CD14-positive monocyte (primary cell): ENCODE data around the gene PTP4A1. TPM values are rescaled to one million over a fixed set of nuclear protein-coding genes. Genes with fewer than 3 reads are reported as not detected.

Experiments used
- DNase-seq, 3 donors: peaks; one replicate each; pipeline ENCODE4 v3.0.0-alpha.2; 2011 to 2022
- H2AFZ ChIP-seq: 2 replicates; pipeline ENCODE4 v1.6.0; 2012; ENCODE audit warnings: mild to moderate bottlenecking, low read depth, low read length, inconsistent platforms; ENCODE audit not compliant: insufficient read depth, poor library complexity, severe bottlenecking
- H3K27ac ChIP-seq, 2 donors: 1 replicate in 1 of 2; 2 replicates in 1 of 2; pipeline ENCODE4 v1.5.1; 2012 to 2013; ENCODE audit warnings: low read length in 2 of 2, control low read depth in 1 of 2, inconsistent platforms in 1 of 2, low read depth in 1 of 2, mild to moderate bottlenecking in 1 of 2
- H3K27me3 ChIP-seq, 2 donors: one replicate each; pipeline versions ENCODE4 v1.6.0 to v1.6.1; 2011 to 2013; ENCODE audit warnings: low read length in 2 of 2; ENCODE audit not compliant: control insufficient read depth in 2 of 2, insufficient read depth in 2 of 2
- H3K36me3 ChIP-seq, 2 donors: replicated peaks in 1 of 2; 1 replicate in 1 of 2; 2 replicates in 1 of 2; pipeline versions ENCODE4 v1.5.1 to v1.6.1; 2012 to 2013; ENCODE audit warnings: low read length in 2 of 2, control low read depth in 1 of 2, inconsistent platforms in 1 of 2, mild to moderate bottlenecking in 1 of 2; ENCODE audit not compliant: insufficient read depth in 2 of 2, control insufficient read depth in 1 of 2
- H3K4me1 ChIP-seq, 2 donors: 1 replicate in 1 of 2; 2 replicates in 1 of 2; pipeline versions ENCODE4 v1.5.1 to v1.6.1; 2012 to 2013; ENCODE audit warnings: low read length in 2 of 2, control low read depth in 1 of 2, inconsistent platforms in 1 of 2, mild to moderate bottlenecking in 1 of 2, moderate library complexity in 1 of 2; ENCODE audit not compliant: insufficient read depth in 2 of 2, control insufficient read depth in 1 of 2
- H3K4me2 ChIP-seq: replicated peaks from 2 replicates; pipeline ENCODE3; 2012; ENCODE audit warnings: low read length, moderate library complexity, mild to moderate bottlenecking; ENCODE audit not compliant: poor library complexity, severe bottlenecking; ENCODE audit errors: extremely low read depth
- H3K4me3 ChIP-seq, 3 experiments: fragments of 200-600 bp in 1 of 3; sonication (generic) in 1 of 3; replicated peaks in 1 of 3; 1 replicate in 2 of 3; 2 replicates in 1 of 3; pipeline ENCODE4 v1.5.1; 2011 to 2013; ENCODE audit warnings: low read length in 3 of 3, mild to moderate bottlenecking in 3 of 3, control low read depth in 2 of 3, low read depth in 2 of 3, inconsistent platforms in 1 of 3, moderate library complexity in 1 of 3
- H3K79me2 ChIP-seq: 2 replicates; pipeline ENCODE4 v1.6.0; 2012; ENCODE audit warnings: mild to moderate bottlenecking, control low read depth, inconsistent platforms, low read length, moderate library complexity; ENCODE audit not compliant: insufficient read depth
- H3K9ac ChIP-seq: 2 replicates; pipeline ENCODE4 v1.6.0; 2017; ENCODE audit warnings: low read length, mild to moderate bottlenecking; ENCODE audit not compliant: insufficient read depth, poor library complexity, severe bottlenecking
- H3K9me3 ChIP-seq, 2 donors: replicated peaks in 1 of 2; 1 replicate in 1 of 2; 2 replicates in 1 of 2; pipeline versions ENCODE4 v1.5.1 to v1.6.1; 2012 to 2013; ENCODE audit warnings: low read length in 2 of 2, control low read depth in 1 of 2; ENCODE audit not compliant: control insufficient read depth in 1 of 2, insufficient read depth in 1 of 2
- H4K20me1 ChIP-seq: 2 replicates; pipeline ENCODE4 v1.6.0; 2012; ENCODE audit warnings: mild to moderate bottlenecking, low read length, control low read depth, moderate library complexity; ENCODE audit not compliant: insufficient read depth
- H3K27ac Mint-ChIP-seq, 7 donors: one replicate each; pipeline ENCODE4 v1.8.0; 2020; ENCODE audit warnings: mild to moderate bottlenecking in 7 of 7, mixed read lengths in 7 of 7, moderate library complexity in 6 of 7, inconsistent platforms in 2 of 7
- H3K27me3 Mint-ChIP-seq, 3 donors: one replicate each; pipeline ENCODE4 v1.8.0; 2021 to 2022; ENCODE audit warnings: low read depth in 3 of 3, mild to moderate bottlenecking in 3 of 3, mixed read lengths in 3 of 3, moderate library complexity in 3 of 3, inconsistent platforms in 1 of 3
- H3K36me3 Mint-ChIP-seq, 2 donors: one replicate each; pipeline ENCODE4 v1.8.0; 2020; ENCODE audit warnings: mixed read lengths in 2 of 2, inconsistent platforms in 1 of 2, mild to moderate bottlenecking in 1 of 2
- H3K4me1 Mint-ChIP-seq: one replicate; pipeline ENCODE4 v1.8.0; 2020; ENCODE audit warnings: mild to moderate bottlenecking, mixed read lengths
- H3K4me3 Mint-ChIP-seq, 2 donors: one replicate each; pipeline ENCODE4 v1.8.0; 2020; ENCODE audit warnings: mild to moderate bottlenecking in 2 of 2, mixed read lengths in 2 of 2, moderate library complexity in 1 of 2
- H3K9me3 Mint-ChIP-seq, 7 donors: one replicate each; pipeline ENCODE4 v1.8.0; 2020 to 2022; ENCODE audit warnings: mixed read lengths in 7 of 7, mild to moderate bottlenecking in 6 of 7, moderate library complexity in 6 of 7, inconsistent platforms in 2 of 7
- CTCF ChIP-seq: fragments of 200-600 bp; IDR thresholded peaks from one replicate; pipeline ENCODE4 v1.8.0; 2022; ENCODE audit warnings: antibody characterized with exemption, mild to moderate bottlenecking
- WGBS: methylation state at CpG from one replicate; pipeline ENCODE4 v1.1.5; 2013; ENCODE audit warnings: missing lambda C conversion rate; ENCODE audit not compliant: insufficient coverage; 5-methylcytosine and 5-hydroxymethylcytosine counted together
- intact Hi-C, 2 donors: fragments of 100-400 bp; cut with micrococcal nuclease; formaldehyde crosslinking; loops; one replicate each; pipeline versions ENCODE4 v1.15.0 to v1.15.1; 2023
- polyA plus RNA-seq, 3 donors: library from polyadenylated mRNA; depleted of rRNA in 1 of 3; unstranded in 2 of 3; stranded (reverse) in 1 of 3; fragments of 300-500 nt in 2 of 3; fragments of >200 nt in 1 of 3; fragmentation: Illumina TruSeq in 2 of 3; gene quantifications; 1 replicate in 2 of 3; 2 replicates in 1 of 3; pipeline ENCODE4 v1.2.3, GENCODE V29; 2012 to 2021

Gene PTP4A1
- polyA plus RNA-seq, 3 donors = 73.4 to 106 (median 96.1) TPM

GRCh38 chr6:63529498-63529897 lies 42.8 kb upstream of the PTP4A1 start:
- DNase-seq = no peak
- WGBS = no CpG with 5 or more reads among the region's 4 CpGs
- no peak overlapping the region for H3K27ac ChIP-seq

GRCh38 chr6:63530182-63530581 lies 42.1 kb upstream of the PTP4A1 start:
- WGBS = no CpG with 5 or more reads among the region's 3 CpGs
- peaks cover 0 to 4% (median 0%) of the 10 kb centered on the region in 7 donors for H3K9me3 Mint-ChIP-seq
- H3K4me1 Mint-ChIP-seq = no peaks in the 10 kb centered on the region
- Histone ChIP-seq H4K20me1 (no peaks in the 10 kb centered on the region), H3K9ac (no peak overlapping the region), H3K4me1 (no peaks in the 10 kb centered on the region), H3K4me2 (no peak overlapping the region), H2AFZ (no peak overlapping the region), H3K27ac (no peak overlapping the region), H3K36me3 (no peaks in the 10 kb centered on the region), H3K9me3 (no peaks in the 10 kb centered on the region), H3K4me3 (no peak overlapping the region), H3K27me3 (no peaks in the 10 kb centered on the region), H3K79me2 (no peaks in the 10 kb centered on the region)
- TF ChIP-seq CTCF = no peak
- no peak for DNase-seq
- H3K27ac Mint-ChIP-seq = no peak overlapping the region
- H3K4me3 Mint-ChIP-seq = no peak overlapping the region
- intact Hi-C loops = no loop called here
- H3K27me3 Mint-ChIP-seq = peaks cover 0 to 2% (median 0%) of the 10 kb centered on the region in 3 donors
- no peaks in the 10 kb centered on the region for H3K36me3 Mint-ChIP-seq

More at GRCh38 chr6:63529498-63529897, 42.8 kb upstream of the PTP4A1 start:
- intact Hi-C loops = no loop called here
- Histone ChIP-seq H3K9me3 (no peaks in the 10 kb centered on the region), H3K79me2 (no peaks in the 10 kb centered on the region), H3K4me1 (no peaks in the 10 kb centered on the region), H3K4me2 (no peak overlapping the region), H3K9ac (no peak overlapping the region), H3K36me3 (no peaks in the 10 kb centered on the region), H2AFZ (no peak overlapping the region), H4K20me1 (no peaks in the 10 kb centered on the region), H3K27me3 (no peaks in the 10 kb centered on the region), H3K4me3 (no peak overlapping the region)
- TF ChIP-seq CTCF = no peak
- no peak overlapping the region for H3K27ac Mint-ChIP-seq
- peaks cover 0 to 4% (median 0%) of the 10 kb centered on the region in 7 donors for H3K9me3 Mint-ChIP-seq
- no peaks in the 10 kb centered on the region for H3K36me3 Mint-ChIP-seq
- no peak overlapping the region for H3K4me3 Mint-ChIP-seq
- no peaks in the 10 kb centered on the region for H3K4me1 Mint-ChIP-seq
- peaks cover 0 to 2% (median 0%) of the 10 kb centered on the region in 3 donors for H3K27me3 Mint-ChIP-seq
